Suppressor macrophage (primary cell): ENCODE results near the gene LRIG2.
"Not testable (repeated sequence)": the region's sequence is repeated elsewhere in the genome, so short reads cannot be mapped to it uniquely, and the experiment has no call there.

Experiments used
- DNase-seq, 4 experiments: peaks; one replicate each; pipeline ENCODE4 v3.0.0-alpha.2; 2020 to 2022

Gene LRIG2

GRCh38 chr1:113058941-113059706 lies 13.9 kb upstream of the LRIG2 start:
- peak in 1 of 4 experiments; percentile 12 for DNase-seq

GRCh38 chr1:113063456-113063855 lies 9.5 kb upstream of the LRIG2 start:
- not testable (repeated sequence) for DNase-seq

GRCh38 chr1:113072141-113072756 lies 749 bp upstream of the LRIG2 start:
- no peak for DNase-seq

GRCh38 chr1:113073479-113073950 lies 517 bp downstream of the LRIG2 start:
- DNase-seq: no peak

GRCh38 chr1:113074237-113074636 lies 1.2 kb downstream of the LRIG2 start:
- DNase-seq: no peak

- not testable (repeated sequence) for DNase-seq
Measured at GRCh38 chr1:113077978-113078377, 5.0 kb downstream of the LRIG2 start.

GRCh38 chr1:113086541-113086940 lies 13.5 kb downstream of the LRIG2 start:
- no peak for DNase-seq

GRCh38 chr1:113088972-113089371 lies 16.0 kb downstream of the LRIG2 start:
- no peak for DNase-seq

GRCh38 chr1:113090051-113090450 lies 17.1 kb downstream of the LRIG2 start:
- no peak for DNase-seq

GRCh38 chr1:113091988-113092594 lies 19.1 kb downstream of the LRIG2 start:
- DNase-seq: no peak

GRCh38 chr1:113094506-113094905 lies 21.5 kb downstream of the LRIG2 start:
- no peak for DNase-seq

- DNase-seq: no peak
Measured at GRCh38 chr1:113095790-113096455, 22.9 kb downstream of the LRIG2 start.

- DNase-seq: no peak
Measured at GRCh38 chr1:113096493-113096892, 23.5 kb downstream of the LRIG2 start.

GRCh38 chr1:113101588-113101987 lies 28.6 kb downstream of the LRIG2 start:
- no peak for DNase-seq

- DNase-seq: no peak
Measured at GRCh38 chr1:113103048-113103447, 30.1 kb downstream of the LRIG2 start.

GRCh38 chr1:113103977-113104376 lies 31.0 kb downstream of the LRIG2 start:
- DNase-seq: no peak

GRCh38 chr1:113106910-113107309 lies 33.9 kb downstream of the LRIG2 start:
- DNase-seq: no peak

- no peak for DNase-seq
Measured at GRCh38 chr1:113109908-113110554, 37.0 kb downstream of the LRIG2 start.

GRCh38 chr1:113118266-113118665 lies 45.3 kb downstream of the LRIG2 start:
- DNase-seq: no peak

GRCh38 chr1:113123737-113124136 lies 50.7 kb downstream of the LRIG2 start:
- DNase-seq: no peak

- DNase-seq: no peak
Measured at GRCh38 chr1:113124366-113124765, 51.4 kb downstream of the LRIG2 start.

- no peak for DNase-seq
Measured at GRCh38 chr1:113125517-113125916, 52.5 kb downstream of the LRIG2 start.

GRCh38 chr1:113126207-113126606 lies 53.2 kb downstream of the LRIG2 start:
- DNase-seq: no peak
